Thyroid gland (tissue), 4 donors: ENCODE data around the gene PEX14.

Experiments
- POLR2A ChIP-seq, 2 donors: fragments of 450-650 bp; IDR thresholded peaks; one replicate each; pipeline ENCODE4 v1.6.1; 2017; ENCODE audit warnings: antibody characterized with exemption in 2 of 2, mild to moderate bottlenecking in 2 of 2, moderate library complexity in 1 of 2
- TF ChIP-seq, protein P1 (sequence below), 6 experiments: fragments of 200-600 bp in 3 of 6; fragments of 450-650 bp in 3 of 6; sonication (generic) in 3 of 6; IDR thresholded peaks; one replicate each; pipeline ENCODE4 v1.5.1; 2016 to 2019; ENCODE audit warnings: antibody characterized with exemption in 6 of 6, mild to moderate bottlenecking in 2 of 6, inconsistent platforms in 1 of 6, moderate library complexity in 1 of 6

DNA sequence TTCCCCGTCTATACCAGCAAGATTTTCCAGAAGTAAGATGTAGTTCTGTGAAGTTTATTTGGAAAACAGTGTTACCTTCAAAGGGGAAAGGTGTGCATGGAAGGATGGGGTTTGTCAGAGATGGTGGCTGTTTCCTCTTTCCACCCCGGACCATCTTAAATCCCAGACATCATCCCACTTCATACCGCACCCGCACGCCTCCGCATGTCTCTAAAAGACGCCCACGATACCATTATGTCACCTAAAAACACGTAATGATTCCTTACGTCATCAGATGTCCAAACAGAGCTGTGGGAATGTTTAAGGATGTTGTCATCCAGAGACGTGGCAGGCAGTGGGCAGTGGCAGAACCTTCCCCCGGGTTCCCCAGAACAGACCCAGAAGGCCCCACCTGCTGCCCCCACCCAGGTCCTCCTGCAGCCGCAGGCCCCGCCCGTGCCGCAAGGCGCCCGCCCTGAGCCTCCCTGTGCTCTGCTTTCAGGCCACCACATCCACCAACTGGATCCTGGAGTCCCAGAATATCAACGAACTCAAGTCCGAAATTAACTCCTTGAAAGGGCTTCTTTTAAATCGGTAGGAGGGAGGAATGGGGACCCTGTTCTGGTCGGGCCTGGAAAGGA lies 152.2 kb downstream of the PEX14 start:
- TF ChIP-seq, protein P1, sequence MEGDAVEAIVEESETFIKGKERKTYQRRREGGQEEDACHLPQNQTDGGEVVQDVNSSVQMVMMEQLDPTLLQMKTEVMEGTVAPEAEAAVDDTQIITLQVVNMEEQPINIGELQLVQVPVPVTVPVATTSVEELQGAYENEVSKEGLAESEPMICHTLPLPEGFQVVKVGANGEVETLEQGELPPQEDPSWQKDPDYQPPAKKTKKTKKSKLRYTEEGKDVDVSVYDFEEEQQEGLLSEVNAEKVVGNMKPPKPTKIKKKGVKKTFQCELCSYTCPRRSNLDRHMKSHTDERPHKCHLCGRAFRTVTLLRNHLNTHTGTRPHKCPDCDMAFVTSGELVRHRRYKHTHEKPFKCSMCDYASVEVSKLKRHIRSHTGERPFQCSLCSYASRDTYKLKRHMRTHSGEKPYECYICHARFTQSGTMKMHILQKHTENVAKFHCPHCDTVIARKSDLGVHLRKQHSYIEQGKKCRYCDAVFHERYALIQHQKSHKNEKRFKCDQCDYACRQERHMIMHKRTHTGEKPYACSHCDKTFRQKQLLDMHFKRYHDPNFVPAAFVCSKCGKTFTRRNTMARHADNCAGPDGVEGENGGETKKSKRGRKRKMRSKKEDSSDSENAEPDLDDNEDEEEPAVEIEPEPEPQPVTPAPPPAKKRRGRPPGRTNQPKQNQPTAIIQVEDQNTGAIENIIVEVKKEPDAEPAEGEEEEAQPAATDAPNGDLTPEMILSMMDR (IDR thresholded peaks at IDR 0.05), result no peak
- TF ChIP-seq POLR2A (IDR thresholded peaks at IDR 0.05), result no peak
